IMR-90 (cell line): ENCODE results near the gene FAIM. TPM values are rescaled to one million over a fixed set of nuclear protein-coding genes. Genes with fewer than 3 reads are reported as not detected.
"Not testable (repeated sequence)": the region's sequence is repeated elsewhere in the genome, so short reads cannot be mapped to it uniquely, and the experiment has no call there.

Experiments used
- ATAC-seq: fragments of 200-7000 bp; cut with Tn5 transposase; 2 replicates; pipeline ENCODE4 v1.9.1; 2020; ENCODE audit warnings: low read depth, mild to moderate bottlenecking, moderate library complexity
- BruUV-seq: library from RNA; stranded (reverse); fragments of 400-500 nt; replicated peaks from 2 replicates; lab custom pipeline; 2021; lab: Mats Ljungman, UMichigan
- CTCF ChIA-PET: fragments of 300-600 bp; formaldehyde crosslinking; extraction: SDS; loops from one replicate; lab custom pipeline; 2021; ENCODE audit warnings: antibody characterized with exemption; lab: Yijun Ruan, JAX
- POLR2A ChIA-PET: fragments of 300-600 bp; sonication (Branson Sonifier 250); formaldehyde crosslinking; loops from one replicate; lab custom pipeline; 2022; ENCODE audit warnings: antibody characterized with exemption; ENCODE audit not compliant: unreplicated experiment; lab: Charles Lee
- DNase-seq: peaks from one replicate; pipeline ENCODE4 v3.0.0; 2013
- H2AFZ ChIP-seq: replicated peaks from 2 replicates; pipeline ENCODE3; 2013; ENCODE audit warnings: low read length, mild to moderate bottlenecking; ENCODE audit not compliant: poor library complexity
- H2AK5ac ChIP-seq: 2 replicates; pipeline ENCODE4 v1.6.1; 2013; ENCODE audit warnings: low read depth, low read length, inconsistent platforms
- H2AK9ac ChIP-seq: replicated peaks from 2 replicates; pipeline ENCODE3; 2013; ENCODE audit warnings: mild to moderate bottlenecking, low read depth, low read length, moderate library complexity; ENCODE audit not compliant: poor library complexity
- H2BK120ac ChIP-seq: 2 replicates; pipeline ENCODE4 v1.6.1; 2013; ENCODE audit warnings: low read depth, low read length, inconsistent platforms
- H2BK15ac ChIP-seq: 3 replicates; pipeline ENCODE4 v1.6.1; 2013; ENCODE audit warnings: low read depth, low read length, inconsistent platforms
- H2BK20ac ChIP-seq: 2 replicates; pipeline ENCODE4 v1.6.1; 2013; ENCODE audit warnings: low read depth, mild to moderate bottlenecking, inconsistent platforms, low read length, moderate library complexity
- H2BK5ac ChIP-seq: 2 replicates; pipeline ENCODE4 v1.6.1; 2013; ENCODE audit warnings: mild to moderate bottlenecking, low read depth, low read length, inconsistent platforms; ENCODE audit not compliant: poor library complexity, severe bottlenecking
- H3K14ac ChIP-seq: replicated peaks from 2 replicates; pipeline ENCODE4 v1.6.1; 2013; ENCODE audit warnings: low read depth, low read length, inconsistent platforms
- H3K18ac ChIP-seq: 2 replicates; pipeline ENCODE4 v1.6.1; 2013; ENCODE audit warnings: low read depth, low read length, control low read depth
- H3K23ac ChIP-seq: 2 replicates; pipeline ENCODE4 v1.6.1; 2013; ENCODE audit warnings: low read depth, low read length, inconsistent platforms
- H3K27ac ChIP-seq: 2 replicates; pipeline ENCODE4 v1.5.1; 2013; ENCODE audit warnings: mild to moderate bottlenecking, control low read depth, low read length; ENCODE audit not compliant: insufficient read depth
- H3K27me3 ChIP-seq: 2 replicates; pipeline ENCODE4 v1.6.1; 2013; ENCODE audit warnings: low read length; ENCODE audit not compliant: control insufficient read depth, insufficient read depth
- H3K36me3 ChIP-seq: 2 replicates; pipeline ENCODE4 v1.6.1; 2013; ENCODE audit warnings: low read length, mixed read lengths; ENCODE audit not compliant: control insufficient read depth, insufficient read depth
- H3K4ac ChIP-seq: 2 replicates; pipeline ENCODE4 v1.6.1; 2013; ENCODE audit warnings: low read depth, low read length, inconsistent platforms
- H3K4me1 ChIP-seq: 2 replicates; pipeline ENCODE4 v1.6.1; 2013; ENCODE audit warnings: low read length, mixed read lengths; ENCODE audit not compliant: control insufficient read depth, insufficient read depth
- H3K4me2 ChIP-seq: 2 replicates; pipeline ENCODE4 v1.6.1; 2013; ENCODE audit warnings: low read depth, mild to moderate bottlenecking, control low read depth, low read length, moderate library complexity
- H3K4me3 ChIP-seq: 2 replicates; pipeline ENCODE4 v1.5.1; 2013; ENCODE audit warnings: low read depth, mild to moderate bottlenecking, control low read depth, low read length, moderate library complexity; ENCODE audit not compliant: insufficient read depth
- H3K56ac ChIP-seq: 2 replicates; pipeline ENCODE4 v1.6.1; 2013; ENCODE audit warnings: low read length, inconsistent platforms; ENCODE audit not compliant: insufficient read depth; ENCODE audit errors: extremely low read depth
- H3K79me1 ChIP-seq, 2 experiments: 2 replicates each; pipeline ENCODE4 v1.6.1; 2013; ENCODE audit warnings: low read length in 2 of 2, inconsistent platforms in 1 of 2, low read depth in 1 of 2
- H3K9ac ChIP-seq: 2 replicates; pipeline ENCODE4 v1.6.1; 2013; ENCODE audit warnings: low read depth, low read length, control low read depth
- H3K9me1 ChIP-seq: 2 replicates; pipeline ENCODE4 v1.6.1; 2013; ENCODE audit warnings: low read length, inconsistent platforms; ENCODE audit not compliant: insufficient read depth
- H3K9me3 ChIP-seq: 2 replicates; pipeline ENCODE4 v1.6.1; 2013; ENCODE audit warnings: low read length; ENCODE audit not compliant: control insufficient read depth, insufficient read depth
- H4K20me1 ChIP-seq: 2 replicates; pipeline ENCODE4 v1.6.1; 2013; ENCODE audit warnings: low read length, inconsistent platforms; ENCODE audit not compliant: insufficient read depth
- H4K5ac ChIP-seq: 2 replicates; pipeline ENCODE4 v1.6.1; 2013; ENCODE audit warnings: mild to moderate bottlenecking, low read depth, low read length, control low read depth
- H4K8ac ChIP-seq, 2 experiments: 2 replicates each; pipeline ENCODE4 v1.6.1; 2013; ENCODE audit warnings: low read depth in 2 of 2, low read length in 2 of 2, control low read depth in 1 of 2, inconsistent platforms in 1 of 2
- H4K91ac ChIP-seq: 2 replicates; pipeline ENCODE4 v1.6.1; 2013; ENCODE audit warnings: low read depth, low read length, inconsistent platforms; ENCODE audit not compliant: insufficient read depth
- WGBS, 2 experiments: methylation state at CpG; one replicate each; pipeline versions ENCODE4 v1.1.5 to v1.1.7; 2013; ENCODE audit warnings: missing lambda C conversion rate in 2 of 2; ENCODE audit not compliant: insufficient read length in 1 of 2; ENCODE audit errors: extremely low coverage in 2 of 2; 5-methylcytosine and 5-hydroxymethylcytosine counted together
- dilution Hi-C: fragments of 300-500 bp; cut with HindIII; formaldehyde crosslinking; loops from one replicate; pipeline ENCODE4 v1.14.3; 2018; ENCODE audit warnings: low sequenced_read_pairs; ENCODE audit not compliant: unreplicated experiment
- in situ Hi-C: fragments of 300-500 bp; cut with MboI; formaldehyde crosslinking; loops from 3 replicates; pipeline ENCODE4 v1.14.3; 2019; ENCODE audit warnings: low sequenced_read_pairs, inconsistent platforms, mixed read lengths
- intact Hi-C: fragments of 100-400 bp; cut with micrococcal nuclease; formaldehyde crosslinking; loops from 2 replicates; pipeline ENCODE4 v1.10.0; 2022
- polyA plus RNA-seq, 3 experiments: library from polyadenylated mRNA; depleted of rRNA; stranded (reverse); fragments of >200 nt; gene quantifications; 2 replicates each; pipeline ENCODE4 v1.2.3, GENCODE V29; 2012; ENCODE audit warnings: low replicate concordance in 1 of 3
- total RNA-seq: library from RNA; depleted of rRNA; stranded (reverse); fragments of >200 nt; gene quantifications from 2 replicates; pipeline ENCODE4 v1.2.3, GENCODE V29; 2012

Gene FAIM
- total and polyA plus RNA-seq, 2 of the 4 experiments (the other 2 are of a cell fraction) = 2.5 to 3.4 TPM

DNA sequence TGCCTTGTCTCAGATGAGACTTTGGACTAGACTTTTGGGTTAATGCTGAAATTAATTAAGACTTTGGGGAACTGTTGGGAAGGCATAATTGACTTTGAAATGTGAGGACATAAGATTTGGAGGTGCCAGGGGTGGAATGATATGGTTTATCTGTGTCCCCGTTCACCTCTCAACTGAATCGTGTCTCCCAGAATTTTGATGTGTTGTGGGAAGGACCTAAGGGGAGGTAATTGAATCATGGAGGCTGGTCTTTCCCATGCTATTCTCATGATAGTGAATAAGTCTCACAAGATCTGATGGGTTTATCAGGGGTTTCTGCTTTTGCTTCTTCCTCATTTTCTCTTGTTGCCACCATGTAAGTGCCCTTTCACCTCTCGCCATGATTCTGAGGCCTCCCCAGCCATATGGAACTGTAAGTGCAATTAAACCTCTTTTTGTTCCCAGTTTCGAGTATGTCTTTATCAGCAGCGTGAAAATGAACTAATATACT, 4.4 kb upstream of the FAIM start:
- H4K20me1 ChIP-seq, H4K8ac ChIP-seq, H2AK5ac ChIP-seq, H2AK9ac ChIP-seq, H4K5ac ChIP-seq, intact Hi-C loops, H2AFZ ChIP-seq, H3K4me1 ChIP-seq, in situ Hi-C loops, H3K36me3 ChIP-seq, H2BK15ac ChIP-seq, H3K27me3 ChIP-seq, H3K9ac ChIP-seq, H3K4me2 ChIP-seq, POLR2A ChIA-PET, H3K9me3 ChIP-seq, DNase-seq, H3K56ac ChIP-seq, BruUV-seq, H3K27ac ChIP-seq, H3K9me1 ChIP-seq, CTCF ChIA-PET, H3K79me1 ChIP-seq, ATAC-seq, H3K4ac ChIP-seq, H2BK120ac ChIP-seq, H3K4me3 ChIP-seq, H2BK5ac ChIP-seq, H3K23ac ChIP-seq, H4K91ac ChIP-seq, H3K14ac ChIP-seq, H2BK20ac ChIP-seq, H3K18ac ChIP-seq, dilution Hi-C loops: not testable (repeated sequence)
- no CpG with 5 or more reads among the region's 5 CpGs for WGBS, 2 experiments
